CD14-positive monocyte (primary cell): Measurements from ENCODE around the gene EDARADD. TPM values are rescaled to one million over a fixed set of nuclear protein-coding genes. Genes with fewer than 3 reads are reported as not detected.

Source experiments
- DNase-seq, 3 donors: peaks; one replicate each; pipeline ENCODE4 v3.0.0-alpha.2; 2011 to 2022
- H2AFZ ChIP-seq: 2 replicates; pipeline ENCODE4 v1.6.0; 2012; ENCODE audit warnings: mild to moderate bottlenecking, low read depth, low read length, inconsistent platforms; ENCODE audit not compliant: insufficient read depth, poor library complexity, severe bottlenecking
- H3K27ac ChIP-seq, 2 donors: 1 replicate in 1 of 2; 2 replicates in 1 of 2; pipeline ENCODE4 v1.5.1; 2012 to 2013; ENCODE audit warnings: low read length in 2 of 2, control low read depth in 1 of 2, inconsistent platforms in 1 of 2, low read depth in 1 of 2, mild to moderate bottlenecking in 1 of 2
- H3K27me3 ChIP-seq, 2 donors: one replicate each; pipeline versions ENCODE4 v1.6.0 to v1.6.1; 2011 to 2013; ENCODE audit warnings: low read length in 2 of 2; ENCODE audit not compliant: control insufficient read depth in 2 of 2, insufficient read depth in 2 of 2
- H3K36me3 ChIP-seq, 2 donors: replicated peaks in 1 of 2; 1 replicate in 1 of 2; 2 replicates in 1 of 2; pipeline versions ENCODE4 v1.5.1 to v1.6.1; 2012 to 2013; ENCODE audit warnings: low read length in 2 of 2, control low read depth in 1 of 2, inconsistent platforms in 1 of 2, mild to moderate bottlenecking in 1 of 2; ENCODE audit not compliant: insufficient read depth in 2 of 2, control insufficient read depth in 1 of 2
- H3K4me1 ChIP-seq, 2 donors: 1 replicate in 1 of 2; 2 replicates in 1 of 2; pipeline versions ENCODE4 v1.5.1 to v1.6.1; 2012 to 2013; ENCODE audit warnings: low read length in 2 of 2, control low read depth in 1 of 2, inconsistent platforms in 1 of 2, mild to moderate bottlenecking in 1 of 2, moderate library complexity in 1 of 2; ENCODE audit not compliant: insufficient read depth in 2 of 2, control insufficient read depth in 1 of 2
- H3K4me2 ChIP-seq: replicated peaks from 2 replicates; pipeline ENCODE3; 2012; ENCODE audit warnings: low read length, moderate library complexity, mild to moderate bottlenecking; ENCODE audit not compliant: poor library complexity, severe bottlenecking; ENCODE audit errors: extremely low read depth
- H3K4me3 ChIP-seq, 3 experiments: fragments of 200-600 bp in 1 of 3; sonication (generic) in 1 of 3; replicated peaks in 1 of 3; 1 replicate in 2 of 3; 2 replicates in 1 of 3; pipeline ENCODE4 v1.5.1; 2011 to 2013; ENCODE audit warnings: low read length in 3 of 3, mild to moderate bottlenecking in 3 of 3, control low read depth in 2 of 3, low read depth in 2 of 3, inconsistent platforms in 1 of 3, moderate library complexity in 1 of 3
- H3K79me2 ChIP-seq: 2 replicates; pipeline ENCODE4 v1.6.0; 2012; ENCODE audit warnings: mild to moderate bottlenecking, control low read depth, inconsistent platforms, low read length, moderate library complexity; ENCODE audit not compliant: insufficient read depth
- H3K9ac ChIP-seq: 2 replicates; pipeline ENCODE4 v1.6.0; 2017; ENCODE audit warnings: low read length, mild to moderate bottlenecking; ENCODE audit not compliant: insufficient read depth, poor library complexity, severe bottlenecking
- H3K9me3 ChIP-seq, 2 donors: replicated peaks in 1 of 2; 1 replicate in 1 of 2; 2 replicates in 1 of 2; pipeline versions ENCODE4 v1.5.1 to v1.6.1; 2012 to 2013; ENCODE audit warnings: low read length in 2 of 2, control low read depth in 1 of 2; ENCODE audit not compliant: control insufficient read depth in 1 of 2, insufficient read depth in 1 of 2
- H4K20me1 ChIP-seq: 2 replicates; pipeline ENCODE4 v1.6.0; 2012; ENCODE audit warnings: mild to moderate bottlenecking, low read length, control low read depth, moderate library complexity; ENCODE audit not compliant: insufficient read depth
- H3K27ac Mint-ChIP-seq, 7 donors: one replicate each; pipeline ENCODE4 v1.8.0; 2020; ENCODE audit warnings: mild to moderate bottlenecking in 7 of 7, mixed read lengths in 7 of 7, moderate library complexity in 6 of 7, inconsistent platforms in 2 of 7
- H3K27me3 Mint-ChIP-seq, 3 donors: one replicate each; pipeline ENCODE4 v1.8.0; 2021 to 2022; ENCODE audit warnings: low read depth in 3 of 3, mild to moderate bottlenecking in 3 of 3, mixed read lengths in 3 of 3, moderate library complexity in 3 of 3, inconsistent platforms in 1 of 3
- H3K36me3 Mint-ChIP-seq, 2 donors: one replicate each; pipeline ENCODE4 v1.8.0; 2020; ENCODE audit warnings: mixed read lengths in 2 of 2, inconsistent platforms in 1 of 2, mild to moderate bottlenecking in 1 of 2
- H3K4me1 Mint-ChIP-seq: one replicate; pipeline ENCODE4 v1.8.0; 2020; ENCODE audit warnings: mild to moderate bottlenecking, mixed read lengths
- H3K4me3 Mint-ChIP-seq, 2 donors: one replicate each; pipeline ENCODE4 v1.8.0; 2020; ENCODE audit warnings: mild to moderate bottlenecking in 2 of 2, mixed read lengths in 2 of 2, moderate library complexity in 1 of 2
- H3K9me3 Mint-ChIP-seq, 7 donors: one replicate each; pipeline ENCODE4 v1.8.0; 2020 to 2022; ENCODE audit warnings: mixed read lengths in 7 of 7, mild to moderate bottlenecking in 6 of 7, moderate library complexity in 6 of 7, inconsistent platforms in 2 of 7
- WGBS: methylation state at CpG from one replicate; pipeline ENCODE4 v1.1.5; 2013; ENCODE audit warnings: missing lambda C conversion rate; ENCODE audit not compliant: insufficient coverage; 5-methylcytosine and 5-hydroxymethylcytosine counted together
- intact Hi-C, 2 donors: fragments of 100-400 bp; cut with micrococcal nuclease; formaldehyde crosslinking; loops; one replicate each; pipeline versions ENCODE4 v1.15.0 to v1.15.1; 2023
- polyA plus RNA-seq, 3 donors: library from polyadenylated mRNA; depleted of rRNA in 1 of 3; unstranded in 2 of 3; stranded (reverse) in 1 of 3; fragments of 300-500 nt in 2 of 3; fragments of >200 nt in 1 of 3; fragmentation: Illumina TruSeq in 2 of 3; gene quantifications; 1 replicate in 2 of 3; 2 replicates in 1 of 3; pipeline ENCODE4 v1.2.3, GENCODE V29; 2012 to 2021
- TF ChIP-seq, protein P1 (sequence below): fragments of 200-600 bp; IDR thresholded peaks from one replicate; pipeline ENCODE4 v1.8.0; 2022; ENCODE audit warnings: antibody characterized with exemption, mild to moderate bottlenecking

Gene EDARADD
- polyA plus RNA-seq, 3 donors: not detected

DNA sequence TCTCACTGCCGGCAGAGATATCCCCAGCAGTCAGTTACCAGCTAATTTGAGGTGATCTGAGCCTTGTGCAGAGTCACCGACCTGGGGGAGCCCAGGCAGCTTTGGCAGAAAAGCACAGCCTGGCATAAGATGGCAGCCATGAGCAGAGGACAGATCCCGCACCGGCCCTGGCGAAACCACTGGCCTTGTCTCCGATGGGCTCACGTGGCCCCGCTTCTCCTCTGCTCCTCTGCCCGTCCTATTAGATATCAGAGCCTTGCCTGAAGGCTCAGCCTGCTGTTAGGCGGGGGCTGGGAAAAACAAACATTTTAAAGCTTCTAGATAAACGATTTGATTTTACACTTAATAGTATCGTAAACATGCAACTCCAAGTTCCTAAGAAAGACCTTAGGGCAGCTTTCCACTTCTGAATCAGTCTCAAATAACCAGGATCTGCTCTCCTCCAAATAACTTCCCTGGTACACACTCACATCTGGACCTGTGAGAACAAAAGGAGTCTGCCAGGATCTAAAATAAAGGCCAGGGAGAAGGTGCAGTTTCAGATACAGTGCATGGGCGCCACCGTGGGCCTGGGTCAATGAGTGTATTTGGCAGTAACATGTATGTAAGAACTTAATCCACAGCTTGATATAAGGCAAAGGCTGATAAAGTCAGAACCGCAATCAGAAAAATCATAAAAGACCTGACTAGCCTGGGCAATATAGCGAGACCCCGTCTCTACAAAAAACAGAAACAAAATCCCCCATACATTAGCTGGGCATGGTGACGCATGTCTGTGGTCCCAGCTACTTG, 10.0 kb downstream of the EDARADD start:
- Histone ChIP-seq H2AFZ (no peak overlapping the region), H3K27me3 (no peaks in the 10 kb centered on the region), H3K4me2 (no peak overlapping the region), H3K79me2 (no peaks in the 10 kb centered on the region), H3K9me3 (no peaks in the 10 kb centered on the region), H4K20me1 (no peaks in the 10 kb centered on the region), H3K4me3 (no peak overlapping the region), H3K9ac (no peak overlapping the region), H3K27ac (no peak overlapping the region), H3K36me3 (no peaks in the 10 kb centered on the region), H3K4me1 (no peaks in the 10 kb centered on the region)
- Mint-ChIP-seq H3K27me3 (peaks cover 0 to 2% (median 0%) of the 10 kb centered on the region in 3 donors), H3K9me3 (no peaks in the 10 kb centered on the region), H3K4me3 (no peak overlapping the region), H3K27ac (no peak overlapping the region), H3K4me1 (peaks cover 2% of the 10 kb centered on the region), H3K36me3 (no peaks in the 10 kb centered on the region)
- WGBS: 93% methylated on average over 11 of the region's 18 CpGs
- intact Hi-C loops: no loop called here
- DNase-seq: no peak
- TF ChIP-seq, protein P1, sequence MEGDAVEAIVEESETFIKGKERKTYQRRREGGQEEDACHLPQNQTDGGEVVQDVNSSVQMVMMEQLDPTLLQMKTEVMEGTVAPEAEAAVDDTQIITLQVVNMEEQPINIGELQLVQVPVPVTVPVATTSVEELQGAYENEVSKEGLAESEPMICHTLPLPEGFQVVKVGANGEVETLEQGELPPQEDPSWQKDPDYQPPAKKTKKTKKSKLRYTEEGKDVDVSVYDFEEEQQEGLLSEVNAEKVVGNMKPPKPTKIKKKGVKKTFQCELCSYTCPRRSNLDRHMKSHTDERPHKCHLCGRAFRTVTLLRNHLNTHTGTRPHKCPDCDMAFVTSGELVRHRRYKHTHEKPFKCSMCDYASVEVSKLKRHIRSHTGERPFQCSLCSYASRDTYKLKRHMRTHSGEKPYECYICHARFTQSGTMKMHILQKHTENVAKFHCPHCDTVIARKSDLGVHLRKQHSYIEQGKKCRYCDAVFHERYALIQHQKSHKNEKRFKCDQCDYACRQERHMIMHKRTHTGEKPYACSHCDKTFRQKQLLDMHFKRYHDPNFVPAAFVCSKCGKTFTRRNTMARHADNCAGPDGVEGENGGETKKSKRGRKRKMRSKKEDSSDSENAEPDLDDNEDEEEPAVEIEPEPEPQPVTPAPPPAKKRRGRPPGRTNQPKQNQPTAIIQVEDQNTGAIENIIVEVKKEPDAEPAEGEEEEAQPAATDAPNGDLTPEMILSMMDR: no peak

- WGBS: 92% methylated on average over 4 of the region's 5 CpGs
- Mint-ChIP-seq H3K4me3 (no peak overlapping the region), H3K27ac (no peak overlapping the region), H3K9me3 (no peaks in the 10 kb centered on the region), H3K4me1 (no peaks in the 10 kb centered on the region), H3K27me3 (peaks cover 0 to 3% (median 2%) of the 10 kb centered on the region in 3 donors), H3K36me3 (no peaks in the 10 kb centered on the region)
- no peak overlapping the region for H3K27ac ChIP-seq
- H3K9ac ChIP-seq: no peak overlapping the region
- H3K79me2 ChIP-seq: no peaks in the 10 kb centered on the region
- TF ChIP-seq, protein P1: no peak
- H4K20me1 ChIP-seq: no peaks in the 10 kb centered on the region
- no peak overlapping the region for H3K4me3 ChIP-seq
- H3K4me2 ChIP-seq: no peak overlapping the region
- no peaks in the 10 kb centered on the region for H3K27me3 ChIP-seq
- no peak for DNase-seq
- no peaks in the 10 kb centered on the region for H3K9me3 ChIP-seq
- no peaks in the 10 kb centered on the region for H3K4me1 ChIP-seq
- no peaks in the 10 kb centered on the region for H3K36me3 ChIP-seq
- intact Hi-C loops: no loop called here
- no peak overlapping the region for H2AFZ ChIP-seq
Measured at GRCh38 chr1:236407059-236407458, 13.0 kb downstream of the EDARADD start.
